ENCODE results near the gene GOLGA6A.
"Not testable (repeated sequence)": the region's sequence is repeated elsewhere in the genome, so short reads cannot be mapped to it uniquely, and the experiment has no call there.

GOLGA6A gene

DNA sequence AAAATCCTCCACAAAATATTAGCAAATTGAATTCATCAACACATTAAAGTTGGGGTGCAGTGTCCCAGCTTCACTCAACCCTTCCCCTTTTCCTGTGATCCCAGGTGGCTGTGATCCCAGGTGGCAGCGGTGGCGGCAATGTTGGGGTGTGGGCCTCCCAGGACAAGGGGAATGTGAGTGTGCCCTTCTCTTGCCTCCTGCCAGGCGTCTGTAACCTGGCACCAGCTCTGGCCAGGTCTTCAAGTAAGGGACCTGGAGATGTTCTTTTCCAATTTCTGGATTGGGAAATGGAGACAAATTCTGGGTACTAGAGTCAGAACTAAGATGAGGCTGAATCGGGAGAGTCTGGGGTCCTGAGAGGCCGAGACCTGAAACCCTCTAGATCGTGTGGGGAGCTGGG lies 20.1 kb downstream of the GOLGA6A start:
- Histone ChIP-seq H3K9me3 (ENCODE audit: severe bottlenecking) (no peaks in the 10 kb centered on the region), H3K4me3 (ENCODE audit: low read depth, low read length) (no peak overlapping the region), H3K27ac (no peak overlapping the region), H3K27me3 (ENCODE audit: insufficient read depth, low read depth, severe bottlenecking) (no peaks in the 10 kb centered on the region), H3K36me3 (no peaks in the 10 kb centered on the region)
- TF ChIP-seq, protein P1, sequence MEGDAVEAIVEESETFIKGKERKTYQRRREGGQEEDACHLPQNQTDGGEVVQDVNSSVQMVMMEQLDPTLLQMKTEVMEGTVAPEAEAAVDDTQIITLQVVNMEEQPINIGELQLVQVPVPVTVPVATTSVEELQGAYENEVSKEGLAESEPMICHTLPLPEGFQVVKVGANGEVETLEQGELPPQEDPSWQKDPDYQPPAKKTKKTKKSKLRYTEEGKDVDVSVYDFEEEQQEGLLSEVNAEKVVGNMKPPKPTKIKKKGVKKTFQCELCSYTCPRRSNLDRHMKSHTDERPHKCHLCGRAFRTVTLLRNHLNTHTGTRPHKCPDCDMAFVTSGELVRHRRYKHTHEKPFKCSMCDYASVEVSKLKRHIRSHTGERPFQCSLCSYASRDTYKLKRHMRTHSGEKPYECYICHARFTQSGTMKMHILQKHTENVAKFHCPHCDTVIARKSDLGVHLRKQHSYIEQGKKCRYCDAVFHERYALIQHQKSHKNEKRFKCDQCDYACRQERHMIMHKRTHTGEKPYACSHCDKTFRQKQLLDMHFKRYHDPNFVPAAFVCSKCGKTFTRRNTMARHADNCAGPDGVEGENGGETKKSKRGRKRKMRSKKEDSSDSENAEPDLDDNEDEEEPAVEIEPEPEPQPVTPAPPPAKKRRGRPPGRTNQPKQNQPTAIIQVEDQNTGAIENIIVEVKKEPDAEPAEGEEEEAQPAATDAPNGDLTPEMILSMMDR (IDR thresholded peaks at IDR 0.05; ENCODE audit: low read depth, low read length), result no peak
- no peak for DNase-seq

DNA sequence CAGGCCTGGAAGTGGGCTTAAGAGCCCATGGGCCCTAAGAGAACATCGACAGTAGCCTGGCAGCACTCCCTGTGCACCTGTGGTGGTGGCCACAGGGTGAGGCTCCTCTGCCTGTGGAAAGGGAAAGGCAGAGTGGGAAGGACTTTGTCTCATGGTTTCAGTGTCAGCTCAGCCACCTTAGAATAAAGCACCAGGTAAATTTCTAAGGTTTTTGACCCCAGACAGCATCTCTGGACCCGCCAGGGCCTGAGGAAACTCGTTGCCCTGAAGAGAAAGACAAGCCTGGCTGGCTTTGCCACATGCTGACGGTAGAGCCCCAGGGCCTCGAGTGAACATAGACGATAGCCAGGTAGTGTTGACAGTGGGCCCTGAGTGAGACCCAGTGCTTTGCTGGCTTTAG lies 22.1 kb downstream of the GOLGA6A start:
- TF ChIP-seq, protein P1 (IDR thresholded peaks at IDR 0.05; ENCODE audit: low read depth, low read length), result no peak
- Histone ChIP-seq H3K9me3 (ENCODE audit: severe bottlenecking) (no peaks in the 10 kb centered on the region), H3K27ac (no peak overlapping the region), H3K36me3 (no peaks in the 10 kb centered on the region), H3K27me3 (ENCODE audit: insufficient read depth, low read depth, severe bottlenecking) (no peaks in the 10 kb centered on the region), H3K4me3 (ENCODE audit: low read depth, low read length) (no peak overlapping the region)
- DNase-seq, result no peak

- not testable (repeated sequence) for DNase-seq; H3K27ac ChIP-seq; H3K4me3 ChIP-seq (ENCODE audit: low read depth, low read length); H3K36me3 ChIP-seq; H3K9me3 ChIP-seq (ENCODE audit: severe bottlenecking); H3K27me3 ChIP-seq (ENCODE audit: insufficient read depth, low read depth, severe bottlenecking)
Observed at GRCh38 chr15:74059050-74059833, 23.1 kb downstream of the GOLGA6A start.

- DNase-seq; H3K36me3 ChIP-seq; H3K27me3 ChIP-seq (ENCODE audit: insufficient read depth, low read depth, severe bottlenecking); H3K9me3 ChIP-seq (ENCODE audit: severe bottlenecking); H3K4me3 ChIP-seq (ENCODE audit: low read depth, low read length); H3K27ac ChIP-seq: not testable (repeated sequence)
Observed at GRCh38 chr15:74056330-74056729, 26.0 kb downstream of the GOLGA6A start.

- Histone ChIP-seq H3K9me3 (ENCODE audit: severe bottlenecking) (no peaks in the 10 kb centered on the region), H3K4me3 (ENCODE audit: low read depth, low read length) (no peak overlapping the region), H3K27me3 (ENCODE audit: insufficient read depth, low read depth, severe bottlenecking) (no peaks in the 10 kb centered on the region), H3K27ac (no peak overlapping the region), H3K36me3 (no peaks in the 10 kb centered on the region)
- TF ChIP-seq, protein P1 (IDR thresholded peaks at IDR 0.05; ENCODE audit: low read depth, low read length), result no peak
- no peak for DNase-seq
Observed at GRCh38 chr15:74055804-74056203, 26.5 kb downstream of the GOLGA6A start.

- H3K9me3 ChIP-seq (ENCODE audit: severe bottlenecking), result no peaks in the 10 kb centered on the region
- peak overlapping the region; percentile 52 for H3K27ac ChIP-seq
- no peaks in the 10 kb centered on the region for H3K27me3 ChIP-seq (ENCODE audit: insufficient read depth, low read depth, severe bottlenecking)
- peak; percentile 84 for DNase-seq
- H3K36me3 ChIP-seq, result no peaks in the 10 kb centered on the region
- TF ChIP-seq, protein P1 (IDR thresholded peaks at IDR 0.05; ENCODE audit: low read depth, low read length), result peak; percentile 86
- H3K4me3 ChIP-seq (ENCODE audit: low read depth, low read length), result no peak overlapping the region
Observed at GRCh38 chr15:74053941-74054529, 28.3 kb downstream of the GOLGA6A start.

Measured in WERI-Rb-1 (cell line).